Measurements from ENCODE around the gene PPP1R14C.

Gene PPP1R14C

GRCh38 chr6:150249261-150249660, 106.4 kb downstream of the PPP1R14C start:
- DNase-seq (ENCODE audit: low spot score), result no peak

DNA sequence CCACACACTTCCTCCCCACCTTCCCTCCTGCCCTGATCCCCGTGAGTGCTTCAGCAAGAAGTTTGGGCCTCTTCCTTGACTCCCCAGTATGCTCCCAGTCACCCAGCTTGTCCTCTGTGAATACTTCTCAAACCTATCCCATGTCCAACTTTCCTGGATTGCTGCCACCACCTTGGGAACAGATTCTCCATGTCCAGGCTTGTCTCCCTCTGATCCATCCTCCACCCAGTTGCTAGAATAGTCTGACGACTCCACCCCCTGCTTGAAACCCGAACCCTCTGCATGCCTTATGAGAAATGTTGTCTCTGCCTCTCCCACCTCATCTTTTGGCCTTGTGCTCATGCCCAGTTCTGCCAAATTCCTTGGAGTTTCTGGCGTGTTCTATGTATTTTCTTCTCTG, 108.0 kb downstream of the PPP1R14C start:
- no peak for DNase-seq (ENCODE audit: low spot score)

GRCh38 chr6:150251566-150252186, 108.8 kb downstream of the PPP1R14C start:
- DNase-seq (ENCODE audit: low spot score), result no peak

DNA sequence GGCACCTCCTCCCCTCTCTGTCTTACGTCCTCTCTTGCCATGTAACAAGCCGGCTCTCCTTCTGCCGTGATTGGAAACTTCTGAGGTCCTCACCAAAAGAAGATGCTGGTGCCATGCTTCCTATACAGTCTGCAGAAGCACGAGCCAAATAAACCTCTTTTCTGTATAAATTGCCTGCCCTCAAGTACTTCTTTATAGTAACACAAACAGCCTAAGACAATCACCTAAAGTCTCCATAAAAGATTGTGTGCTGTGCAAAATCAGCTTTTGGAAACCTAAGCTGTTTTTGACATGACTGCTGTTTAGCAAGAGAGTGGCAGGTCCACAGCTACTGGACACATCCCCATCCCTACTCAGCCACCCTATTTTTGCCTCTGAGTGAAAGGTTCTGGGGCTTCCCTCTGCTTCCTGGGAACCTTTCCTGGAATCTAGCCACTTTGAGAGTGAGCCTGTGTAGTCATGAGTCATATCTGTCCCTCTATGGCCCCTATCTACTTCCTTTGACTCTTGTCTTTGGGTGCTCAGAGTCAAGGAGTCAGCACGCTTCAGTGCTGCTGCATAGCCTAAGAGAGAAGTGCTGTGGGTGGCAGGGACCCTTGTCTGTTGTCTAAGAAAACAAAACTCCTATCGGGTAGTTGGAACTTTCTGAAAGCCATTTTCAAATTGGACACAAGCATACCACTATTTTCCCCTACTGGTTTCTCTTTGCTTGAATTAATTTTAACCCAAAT, 110.0 kb downstream of the PPP1R14C start:
- DNase-seq (ENCODE audit: low spot score), result peak; percentile 24

GRCh38 chr6:150253489-150253888, 110.6 kb downstream of the PPP1R14C start:
- DNase-seq (ENCODE audit: low spot score), result no peak

DNA sequence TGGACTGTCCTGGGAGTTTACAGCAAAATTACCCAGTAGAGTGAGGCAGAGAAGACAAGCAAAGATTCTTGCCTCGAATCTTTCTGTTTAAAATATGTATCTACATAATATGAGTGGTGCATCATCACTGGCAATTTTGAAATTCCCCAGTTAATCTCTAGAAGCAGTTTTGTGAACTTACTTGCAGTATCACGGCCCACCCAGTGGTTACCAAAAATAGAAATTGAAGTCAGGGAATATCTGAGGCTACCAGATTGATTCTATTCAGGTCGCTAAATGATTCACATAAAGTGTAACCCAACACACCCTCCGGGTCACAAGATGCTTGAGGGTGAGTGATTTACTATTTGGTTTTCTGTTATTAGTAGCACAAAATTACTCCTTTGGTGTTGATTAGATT, 111.9 kb downstream of the PPP1R14C start:
- no peak for DNase-seq (ENCODE audit: low spot score)

GRCh38 chr6:150255840-150256239, 113.0 kb downstream of the PPP1R14C start:
- no peak for DNase-seq (ENCODE audit: low spot score)

GRCh38 chr6:150256618-150257272, 113.9 kb downstream of the PPP1R14C start:
- no peak for DNase-seq (ENCODE audit: low spot score)

- DNase-seq (ENCODE audit: low spot score), result no peak
Measured at GRCh38 chr6:150258381-150258780, 115.5 kb downstream of the PPP1R14C start.

DNA sequence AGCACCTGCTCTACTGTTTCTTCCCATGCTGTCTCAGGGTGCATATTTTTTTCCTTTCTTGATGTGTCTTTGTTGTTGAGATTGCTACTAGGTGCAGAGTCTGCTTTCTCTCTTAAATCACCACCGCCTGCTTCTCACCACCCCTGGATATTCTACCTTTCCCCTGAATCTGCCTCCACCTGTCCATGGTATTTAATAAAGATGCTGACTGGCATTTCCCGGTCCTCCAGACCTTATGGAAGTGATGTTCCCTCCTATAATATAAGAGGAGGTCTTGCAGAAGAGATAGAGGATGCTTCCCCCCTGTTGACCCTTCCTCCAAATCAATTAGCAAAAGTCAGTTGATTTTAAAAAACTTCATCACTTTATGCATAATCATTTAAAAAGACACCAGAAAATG, 118.1 kb downstream of the PPP1R14C start:
- no peak for DNase-seq (ENCODE audit: low spot score)

DNA sequence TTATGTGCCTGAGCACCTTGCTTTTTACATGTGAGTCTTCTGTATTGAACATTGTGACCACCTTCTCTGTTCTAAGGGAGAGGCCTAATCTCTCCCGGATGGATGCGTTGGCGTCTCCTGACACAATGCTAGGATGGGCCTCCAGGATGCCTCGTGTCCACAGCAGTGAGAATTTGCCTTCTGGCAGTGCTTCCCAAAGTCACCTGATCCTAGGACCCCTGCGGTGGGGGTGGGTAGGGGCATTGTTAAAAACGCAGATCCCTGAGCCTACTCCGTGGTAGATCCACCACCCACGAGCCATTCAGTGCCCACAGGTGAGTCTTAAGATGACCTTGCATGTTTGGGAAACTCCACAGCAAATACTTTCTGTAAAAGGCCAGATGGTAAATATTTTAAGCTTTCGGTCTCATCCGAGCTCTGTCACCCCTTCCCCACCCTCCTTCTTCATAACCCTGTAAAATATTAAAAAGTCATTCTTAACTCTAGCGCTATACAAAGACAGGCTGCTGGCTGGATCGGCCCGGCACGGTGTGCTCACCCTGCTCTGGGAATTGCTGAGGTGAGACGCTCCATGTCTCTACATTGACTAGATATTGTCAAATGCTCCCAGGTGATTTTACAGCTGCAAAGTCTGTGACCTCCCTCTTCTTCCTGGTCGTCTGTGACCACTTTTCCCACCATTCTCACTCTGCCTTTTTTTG, 119.3 kb downstream of the PPP1R14C start:
- no peak for DNase-seq (ENCODE audit: low spot score)

GRCh38 chr6:150263765-150264404, 121.0 kb downstream of the PPP1R14C start:
- DNase-seq (ENCODE audit: low spot score), result no peak

DNA sequence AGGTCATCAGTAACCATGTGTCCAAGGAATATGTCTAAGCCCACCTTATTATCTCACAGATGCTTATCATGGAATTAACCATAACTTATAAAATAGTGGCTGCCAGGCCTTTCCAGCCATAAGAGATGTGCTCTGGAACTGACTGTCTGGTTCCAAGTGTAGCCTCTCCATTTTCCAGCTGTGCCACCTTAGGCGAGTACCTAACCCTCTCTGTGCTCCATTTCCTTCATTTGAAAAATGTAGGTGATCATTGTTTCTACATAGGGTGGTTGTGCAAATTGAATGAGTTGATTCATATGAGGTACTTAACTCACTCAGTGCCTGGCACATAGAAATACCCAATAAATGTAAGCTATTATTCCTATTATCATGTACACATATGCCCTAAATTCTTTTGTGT, 123.5 kb downstream of the PPP1R14C start:
- no peak for DNase-seq (ENCODE audit: low spot score)

DNA sequence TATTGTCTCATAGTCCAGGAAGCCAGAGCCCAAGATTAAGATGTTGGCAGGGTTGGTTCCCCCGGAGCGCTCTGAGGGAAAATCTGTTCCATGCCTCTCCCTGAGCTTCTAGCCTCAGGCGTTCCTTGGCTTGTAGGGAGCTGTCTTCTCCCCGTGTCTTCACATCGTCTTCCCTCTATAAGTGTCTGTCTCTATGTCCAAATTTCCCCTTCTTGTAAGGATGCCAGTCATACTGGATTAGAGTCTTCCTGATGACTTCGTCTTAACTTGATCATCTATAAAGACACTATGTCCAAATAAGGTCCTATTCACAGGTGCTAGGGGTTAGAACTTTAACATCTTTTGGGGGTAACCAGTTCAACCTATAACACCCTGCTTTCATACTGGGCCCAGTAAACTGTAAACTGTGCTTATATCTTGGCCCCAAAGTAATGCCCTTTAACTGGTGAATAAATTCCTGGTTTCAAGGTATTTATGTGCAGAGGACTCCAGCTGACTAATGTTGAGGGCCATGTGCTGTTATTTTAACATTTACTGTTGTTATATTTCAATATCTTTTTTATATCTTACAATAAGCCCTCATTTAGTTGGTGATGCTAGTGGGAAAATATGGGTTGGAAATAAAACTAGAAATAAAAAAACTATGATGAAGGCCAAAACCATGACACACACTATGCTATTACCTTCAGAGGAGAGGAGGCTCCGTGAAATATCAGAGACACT, 124.3 kb downstream of the PPP1R14C start:
- DNase-seq (ENCODE audit: low spot score), result no peak

- DNase-seq (ENCODE audit: low spot score), result peak; percentile 82
Measured at GRCh38 chr6:150267686-150268561, 125.1 kb downstream of the PPP1R14C start.

DNA sequence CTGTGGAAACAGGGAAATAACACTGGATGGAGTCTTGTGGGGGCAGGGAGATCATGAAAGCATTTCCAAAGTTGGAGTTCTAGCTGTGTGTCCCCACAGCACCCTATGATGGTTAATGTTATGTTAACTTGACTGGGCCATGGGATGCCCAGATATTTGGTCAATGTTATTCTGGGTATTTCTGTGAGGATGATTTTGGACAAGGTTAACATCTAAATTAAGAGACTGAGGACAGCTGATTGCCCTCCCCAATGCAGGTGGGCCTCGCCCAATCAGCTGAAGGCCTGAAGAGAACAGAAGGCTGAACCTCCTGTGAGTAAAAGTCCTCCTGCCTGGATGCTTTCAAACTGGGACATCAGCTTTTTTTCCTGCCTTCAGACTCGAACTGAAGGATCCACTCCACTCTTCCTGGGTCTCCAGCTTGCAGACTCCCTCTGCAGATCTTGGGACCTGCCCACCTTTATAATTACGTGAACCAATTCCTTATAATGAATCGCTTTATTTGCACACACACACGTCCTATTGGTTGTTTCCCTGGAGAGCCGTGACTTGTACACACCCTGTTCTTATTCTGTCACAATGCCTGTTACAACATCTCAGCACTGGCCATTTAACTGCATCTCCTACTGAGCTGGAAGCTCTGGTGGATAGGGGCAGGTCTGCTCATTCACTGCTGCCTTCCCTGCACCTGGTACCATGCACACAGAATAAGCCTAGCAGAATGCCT, 126.4 kb downstream of the PPP1R14C start:
- no peak for DNase-seq (ENCODE audit: low spot score)

- peak; percentile 78 for DNase-seq (ENCODE audit: low spot score)
Measured at GRCh38 chr6:150269857-150270223, 127.0 kb downstream of the PPP1R14C start.

GRCh38 chr6:150270330-150271052, 127.6 kb downstream of the PPP1R14C start:
- no peak for DNase-seq (ENCODE audit: low spot score)

DNA sequence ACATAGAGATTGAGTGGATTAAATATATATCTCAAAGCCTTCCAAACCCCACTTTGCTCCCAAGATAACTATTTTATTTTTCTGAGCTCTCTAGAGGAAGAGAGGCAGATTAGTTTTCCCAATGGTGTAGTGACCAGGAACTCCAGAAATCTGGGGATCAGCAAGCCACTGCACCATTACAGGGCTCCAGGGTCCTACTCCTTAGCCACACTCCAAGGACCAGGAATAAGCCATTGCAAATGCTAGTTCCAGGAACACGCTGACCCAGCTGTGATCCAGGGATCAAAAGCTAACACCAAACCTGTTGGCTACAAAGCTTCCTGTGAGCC, 128.3 kb downstream of the PPP1R14C start:
- no peak for DNase-seq (ENCODE audit: low spot score)
